HepG2 (cell line): ENCODE measurements around the gene SUOX. TPM values are rescaled to one million over a fixed set of nuclear protein-coding genes. Genes with fewer than 3 reads are reported as not detected.
A peak's percentile ranks its signal among the peaks of the same experiment; 100 is the strongest.

Experiments
- AKAP8 ChIP-seq: sonication (generic); formaldehyde crosslinking; IDR thresholded peaks from 2 replicates; pipeline ENCODE4 v1.5.1; 2020; ENCODE audit warnings: mild to moderate bottlenecking, missing genetic modification reagents
- ATM ChIP-seq: fragments of 450-650 bp; IDR thresholded peaks from 2 replicates; pipeline ENCODE4 v1.7.1; 2017; ENCODE audit warnings: mild to moderate bottlenecking, borderline replicate concordance
- MTA3 ChIP-seq: sonication (generic); formaldehyde crosslinking; IDR thresholded peaks from 2 replicates; pipeline ENCODE4 v1.4.0; 2020; ENCODE audit warnings: missing genetic modification reagents
- MYC ChIP-seq: sonication (generic); formaldehyde crosslinking; IDR thresholded peaks from 2 replicates; pipeline ENCODE4 v1.9.0; 2021; ENCODE audit warnings: missing genetic modification reagents, borderline replicate concordance
- NFATC3 ChIP-seq: sonication (generic); formaldehyde crosslinking; IDR thresholded peaks from 2 replicates; pipeline ENCODE4 v1.5.1; 2020; ENCODE audit warnings: mild to moderate bottlenecking, missing genetic modification reagents
- SALL1 ChIP-seq: sonication (generic); formaldehyde crosslinking; IDR thresholded peaks from 2 replicates; pipeline ENCODE4 v1.8.0; 2022; ENCODE audit warnings: mild to moderate bottlenecking, missing genetic modification reagents
- TMF1 ChIP-seq: sonication (generic); formaldehyde crosslinking; IDR thresholded peaks from 2 replicates; pipeline ENCODE4 v1.8.1; 2022; ENCODE audit warnings: low read depth, missing genetic modification reagents
- ZFP36 ChIP-seq: fragments of 150-350 bp; IDR thresholded peaks from 2 replicates; pipeline ENCODE4 v1.6.1; 2018; ENCODE audit warnings: borderline replicate concordance, low read length, low read depth; ENCODE audit not compliant: partially characterized antibody
- ZNF256 ChIP-seq: sonication (generic); formaldehyde crosslinking; conservative IDR thresholded peaks from 2 replicates; pipeline ENCODE4 v1.4.0; 2020; ENCODE audit warnings: missing genetic modification reagents
- ZNF282 ChIP-seq: fragments of 450-650 bp; IDR thresholded peaks from 2 replicates; pipeline ENCODE4 v1.6.1; 2018; ENCODE audit not compliant: partially characterized antibody
- ZNF326 ChIP-seq: sonication (generic); formaldehyde crosslinking; IDR thresholded peaks from 2 replicates; pipeline ENCODE4 v1.4.0; 2020; ENCODE audit warnings: missing genetic modification reagents, borderline replicate concordance
- ZNF496 ChIP-seq: sonication (generic); formaldehyde crosslinking; IDR thresholded peaks from 2 replicates; pipeline ENCODE4 v1.8.1; 2023; ENCODE audit warnings: mild to moderate bottlenecking, moderate library complexity, missing genetic modification reagents; ENCODE audit not compliant: insufficient replicate concordance
- ZNF670 ChIP-seq: sonication (generic); formaldehyde crosslinking; IDR thresholded peaks from 2 replicates; pipeline ENCODE4 v1.8.0; 2022; ENCODE audit warnings: mild to moderate bottlenecking, missing genetic modification reagents, borderline replicate concordance
- ZNF788 ChIP-seq: sonication (generic); formaldehyde crosslinking; IDR thresholded peaks from 2 replicates; pipeline ENCODE4 v1.5.0; 2020; ENCODE audit warnings: mild to moderate bottlenecking, missing genetic modification reagents, borderline replicate concordance
- ZSCAN12 ChIP-seq: sonication (generic); formaldehyde crosslinking; IDR thresholded peaks from 2 replicates; pipeline ENCODE4 v1.9.0; 2021; ENCODE audit warnings: mild to moderate bottlenecking, missing genetic modification reagents
- ZSCAN25 ChIP-seq: sonication (generic); formaldehyde crosslinking; IDR thresholded peaks from 2 replicates; pipeline ENCODE4 v1.8.0; 2022; ENCODE audit warnings: mild to moderate bottlenecking, missing genetic modification reagents
- polyA plus RNA-seq, 8 experiments: library from polyadenylated mRNA; depleted of rRNA in 3 of 8; stranded (reverse) in 7 of 8; unstranded in 1 of 8; fragments of >200 nt; fragmentation: Illumina TruSeq in 4 of 8; extraction: Trizol in 4 of 8; gene quantifications; 2 replicates each; pipeline versions ENCODE4 v1.2.1 to v1.2.3, GENCODE V29; 2011 to 2016; ENCODE audit warnings: low read depth in 4 of 8, missing spikeins in 1 of 8, mixed read lengths in 1 of 8; ENCODE audit not compliant: insufficient read depth in 1 of 8
- total RNA-seq, 5 experiments: library from RNA; depleted of rRNA; stranded (reverse); fragments of >200 nt; fragmentation: Illumina TruSeq; extraction: Trizol; gene quantifications; 2 replicates each; pipeline ENCODE4 v1.2.3, GENCODE V29; 2016; ENCODE audit warnings: low read depth in 1 of 5
- TF ChIP-seq, protein P1 (sequence below): sonication (generic); formaldehyde crosslinking; conservative IDR thresholded peaks from 2 replicates; pipeline ENCODE4 v1.4.0; 2020; ENCODE audit warnings: missing genetic modification reagents
- TF ChIP-seq, protein P2 (sequence below): sonication (generic); formaldehyde crosslinking; IDR thresholded peaks from 2 replicates; pipeline ENCODE4 v1.4.0; 2020; ENCODE audit warnings: missing genetic modification reagents
- TF ChIP-seq, protein P3 (sequence below): sonication (generic); formaldehyde crosslinking; IDR thresholded peaks from 2 replicates; pipeline ENCODE4 v1.5.1; 2020; ENCODE audit warnings: missing genetic modification reagents, mild to moderate bottlenecking, borderline replicate concordance
- TF ChIP-seq, protein P4 (sequence below): IDR thresholded peaks from 2 replicates; pipeline ENCODE4 v1.6.1; 2012; ENCODE audit warnings: low read depth, low read length, improper control_type of control experiment
- TF ChIP-seq, protein P5 (sequence below): sonication (generic); formaldehyde crosslinking; IDR thresholded peaks from 2 replicates; pipeline ENCODE4 v1.4.0; 2020; ENCODE audit warnings: missing genetic modification reagents, mild to moderate bottlenecking, borderline replicate concordance

Gene SUOX
- total and polyA plus RNA-seq, 2 of the 13 experiments (the other 11 are each of a cell fraction or from before 2014, with no cell fraction given): 23.9 to 25.9 TPM

DNA sequence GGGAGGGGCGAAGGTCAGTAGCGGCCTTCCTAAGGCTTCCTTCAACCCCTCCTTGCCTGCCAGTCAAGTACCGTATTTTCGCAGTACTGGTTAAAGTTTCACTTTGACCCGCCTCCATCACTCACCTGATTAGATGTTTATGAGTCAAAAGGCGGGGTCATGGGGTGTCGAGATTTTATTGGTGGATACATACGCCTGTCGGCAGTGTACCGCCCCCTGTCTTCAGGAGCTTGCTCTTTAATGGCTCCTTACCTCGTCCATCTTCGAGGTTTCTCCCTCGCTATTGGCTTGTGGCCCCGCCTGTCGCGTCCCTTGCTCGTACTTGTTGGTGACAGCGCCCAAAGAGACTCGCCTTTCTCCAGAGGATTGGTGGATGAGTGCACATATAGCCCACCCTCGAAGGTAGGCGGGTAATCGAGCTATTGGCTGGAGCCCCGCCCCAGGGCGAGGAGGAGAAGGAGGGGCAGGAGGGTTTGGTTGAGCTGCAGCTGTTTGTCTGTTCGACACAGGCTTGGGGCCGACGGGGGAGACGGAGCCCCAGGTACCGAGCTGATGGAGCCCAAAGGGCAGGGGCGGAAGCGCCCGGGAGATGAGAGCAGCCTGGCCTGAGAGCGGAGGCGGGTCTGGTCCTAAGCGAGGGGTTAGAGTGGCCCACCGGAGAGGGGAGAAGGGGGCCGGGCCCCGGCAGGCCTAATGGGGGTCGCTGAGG lies 23.3 kb upstream of the SUOX start, which contains the start of gene RAB5B (continued):
- no peak for TF ChIP-seq NFATC3 (CRISPR knock-in tag)
- no peak for TF ChIP-seq MTA3
- no peak for TF ChIP-seq ZNF670 (CRISPR knock-in tag)
- TF ChIP-seq SALL1: peak; percentile 68
- TF ChIP-seq, protein P1, sequence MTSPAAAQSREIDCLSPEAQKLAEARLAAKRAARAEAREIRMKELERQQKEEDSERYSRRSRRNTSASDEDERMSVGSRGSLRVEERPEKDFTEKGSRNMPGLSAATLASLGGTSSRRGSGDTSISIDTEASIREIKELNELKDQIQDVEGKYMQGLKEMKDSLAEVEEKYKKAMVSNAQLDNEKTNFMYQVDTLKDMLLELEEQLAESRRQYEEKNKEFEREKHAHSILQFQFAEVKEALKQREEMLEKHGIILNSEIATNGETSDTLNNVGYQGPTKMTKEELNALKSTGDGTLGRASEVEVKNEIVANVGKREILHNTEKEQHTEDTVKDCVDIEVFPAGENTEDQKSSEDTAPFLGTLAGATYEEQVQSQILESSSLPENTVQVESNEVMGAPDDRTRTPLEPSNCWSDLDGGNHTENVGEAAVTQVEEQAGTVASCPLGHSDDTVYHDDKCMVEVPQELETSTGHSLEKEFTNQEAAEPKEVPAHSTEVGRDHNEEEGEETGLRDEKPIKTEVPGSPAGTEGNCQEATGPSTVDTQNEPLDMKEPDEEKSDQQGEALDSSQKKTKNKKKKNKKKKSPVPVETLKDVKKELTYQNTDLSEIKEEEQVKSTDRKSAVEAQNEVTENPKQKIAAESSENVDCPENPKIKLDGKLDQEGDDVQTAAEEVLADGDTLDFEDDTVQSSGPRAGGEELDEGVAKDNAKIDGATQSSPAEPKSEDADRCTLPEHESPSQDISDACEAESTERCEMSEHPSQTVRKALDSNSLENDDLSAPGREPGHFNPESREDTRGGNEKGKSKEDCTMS: no peak
- no peak for TF ChIP-seq ZSCAN12 (CRISPR knock-in tag)
- no peak for TF ChIP-seq ZNF496
- no peak for TF ChIP-seq AKAP8
- TF ChIP-seq, protein P2, sequence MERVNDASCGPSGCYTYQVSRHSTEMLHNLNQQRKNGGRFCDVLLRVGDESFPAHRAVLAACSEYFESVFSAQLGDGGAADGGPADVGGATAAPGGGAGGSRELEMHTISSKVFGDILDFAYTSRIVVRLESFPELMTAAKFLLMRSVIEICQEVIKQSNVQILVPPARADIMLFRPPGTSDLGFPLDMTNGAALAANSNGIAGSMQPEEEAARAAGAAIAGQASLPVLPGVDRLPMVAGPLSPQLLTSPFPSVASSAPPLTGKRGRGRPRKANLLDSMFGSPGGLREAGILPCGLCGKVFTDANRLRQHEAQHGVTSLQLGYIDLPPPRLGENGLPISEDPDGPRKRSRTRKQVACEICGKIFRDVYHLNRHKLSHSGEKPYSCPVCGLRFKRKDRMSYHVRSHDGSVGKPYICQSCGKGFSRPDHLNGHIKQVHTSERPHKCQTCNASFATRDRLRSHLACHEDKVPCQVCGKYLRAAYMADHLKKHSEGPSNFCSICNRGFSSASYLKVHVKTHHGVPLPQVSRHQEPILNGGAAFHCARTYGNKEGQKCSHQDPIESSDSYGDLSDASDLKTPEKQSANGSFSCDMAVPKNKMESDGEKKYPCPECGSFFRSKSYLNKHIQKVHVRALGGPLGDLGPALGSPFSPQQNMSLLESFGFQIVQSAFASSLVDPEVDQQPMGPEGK (CRISPR knock-in tag): peak; percentile 62
- peak; percentile 64; the same call in 1 of the 2 replicates for TF ChIP-seq MYC (CRISPR knock-in tag)
- no peak for TF ChIP-seq ZNF326
- TF ChIP-seq ZSCAN25 (CRISPR knock-in tag): peak; percentile 67; the same call in 1 of the 2 replicates
- no peak for TF ChIP-seq ZNF282
- 0 out of 2 replicates have a peak, but pooled peaks have one; percentile 51 for TF ChIP-seq ZNF256 (CRISPR knock-in tag)
- TF ChIP-seq ATM: no peak
- TF ChIP-seq, protein P3, sequence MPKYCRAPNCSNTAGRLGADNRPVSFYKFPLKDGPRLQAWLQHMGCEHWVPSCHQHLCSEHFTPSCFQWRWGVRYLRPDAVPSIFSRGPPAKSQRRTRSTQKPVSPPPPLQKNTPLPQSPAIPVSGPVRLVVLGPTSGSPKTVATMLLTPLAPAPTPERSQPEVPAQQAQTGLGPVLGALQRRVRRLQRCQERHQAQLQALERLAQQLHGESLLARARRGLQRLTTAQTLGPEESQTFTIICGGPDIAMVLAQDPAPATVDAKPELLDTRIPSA (CRISPR knock-in tag): no peak; the same call in 1 of the 2 replicates
- no peak for TF ChIP-seq ZFP36
- TF ChIP-seq, protein P4, sequence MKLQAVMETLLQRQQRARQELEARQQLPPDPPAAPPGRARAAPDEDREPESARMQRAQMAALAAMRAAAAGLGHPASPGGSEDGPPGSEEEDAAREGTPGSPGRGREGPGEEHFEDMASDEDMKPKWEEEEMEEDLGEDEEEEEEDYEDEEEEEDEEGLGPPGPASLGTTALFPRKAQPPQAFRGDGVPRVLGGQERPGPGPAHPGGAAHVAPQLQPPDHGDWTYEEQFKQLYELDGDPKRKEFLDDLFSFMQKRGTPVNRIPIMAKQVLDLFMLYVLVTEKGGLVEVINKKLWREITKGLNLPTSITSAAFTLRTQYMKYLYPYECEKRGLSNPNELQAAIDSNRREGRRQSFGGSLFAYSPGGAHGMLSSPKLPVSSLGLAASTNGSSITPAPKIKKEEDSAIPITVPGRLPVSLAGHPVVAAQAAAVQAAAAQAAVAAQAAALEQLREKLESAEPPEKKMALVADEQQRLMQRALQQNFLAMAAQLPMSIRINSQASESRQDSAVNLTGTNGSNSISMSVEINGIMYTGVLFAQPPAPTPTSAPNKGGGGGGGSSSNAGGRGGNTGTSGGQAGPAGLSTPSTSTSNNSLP: peak; percentile 71
- no peak for TF ChIP-seq TMF1 (CRISPR knock-in tag)
- peak; percentile 11; the same call in 1 of the 2 replicates for TF ChIP-seq ZNF788 (CRISPR knock-in tag)
- TF ChIP-seq, protein P5, sequence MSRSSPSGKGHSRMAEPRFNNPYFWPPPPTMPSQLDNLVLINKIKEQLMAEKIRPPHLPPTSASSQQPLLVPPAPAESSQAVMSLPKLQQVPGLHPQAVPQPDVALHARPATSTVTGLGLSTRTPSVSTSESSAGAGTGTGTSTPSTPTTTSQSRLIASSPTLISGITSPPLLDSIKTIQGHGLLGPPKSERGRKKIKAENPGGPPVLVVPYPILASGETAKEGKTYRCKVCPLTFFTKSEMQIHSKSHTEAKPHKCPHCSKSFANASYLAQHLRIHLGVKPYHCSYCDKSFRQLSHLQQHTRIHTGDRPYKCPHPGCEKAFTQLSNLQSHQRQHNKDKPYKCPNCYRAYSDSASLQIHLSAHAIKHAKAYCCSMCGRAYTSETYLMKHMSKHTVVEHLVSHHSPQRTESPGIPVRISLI (CRISPR knock-in tag): peak; percentile 41; the same call in 1 of the 2 replicates
